BJ (cell line): ENCODE measurements around the gene ASB7. TPM values are rescaled to one million over a fixed set of nuclear protein-coding genes. Genes with fewer than 3 reads are reported as not detected.

Experiments used
- CTCF ChIA-PET: fragments of 350-600 bp; formaldehyde crosslinking; extraction: SDS; loops from one replicate; lab custom pipeline; 2021; ENCODE audit warnings: antibody characterized with exemption, inconsistent platforms; lab: Yijun Ruan, JAX
- POLR2A ChIA-PET: fragments of 300-600 bp; sonication (Branson Sonifier 250); formaldehyde crosslinking; extraction: SDS; loops from one replicate; lab custom pipeline; 2021; ENCODE audit warnings: antibody characterized with exemption; lab: Charles Lee
- DNase-seq: peaks from one replicate; pipeline ENCODE4 v3.0.0-alpha.2; 2011; ENCODE audit warnings: low read depth
- H3K27me3 ChIP-seq: 2 replicates; pipeline ENCODE4 v1.6.0; 2011; ENCODE audit warnings: low read length; ENCODE audit not compliant: control insufficient read depth, insufficient read depth
- H3K36me3 ChIP-seq: 2 replicates; pipeline ENCODE4 v1.5.1; 2011; ENCODE audit warnings: low read length; ENCODE audit not compliant: control insufficient read depth, insufficient read depth
- H3K4me3 ChIP-seq: 2 replicates; pipeline ENCODE4 v1.5.1; 2011; ENCODE audit warnings: low read depth, mild to moderate bottlenecking, control low read depth, low read length
- CTCF ChIP-seq: IDR thresholded peaks from 2 replicates; pipeline ENCODE4 v1.5.1; 2011; ENCODE audit warnings: low read depth, mild to moderate bottlenecking, control low read depth, inconsistent platforms, low read length, moderate library complexity; ENCODE audit not compliant: insufficient read depth
- polyA plus RNA-seq: library from polyadenylated mRNA; depleted of rRNA; stranded (reverse); fragments of >200 nt; gene quantifications from 2 replicates; pipeline ENCODE4 v1.2.3, GENCODE V29; 2011

Gene ASB7
- polyA plus RNA-seq, 1 experiment = 11.2 TPM

- DNase-seq = no peak
- Histone ChIP-seq H3K36me3 (peaks cover 2% of the 10 kb centered on the region; the same call in 1 of the 2 replicates), H3K4me3 (peak overlapping the region; percentile 93), H3K27me3 (no peaks in the 10 kb centered on the region)
- no peak for TF ChIP-seq CTCF
- CTCF ChIA-PET = interaction anchor here (1.0 to 1.3 kb wide), 2 partner anchors 29 to 252 kb away, joined by 3 to 4 read pairs; no protein-coding TSS in a partner anchor
- POLR2A ChIA-PET = no interaction called here
These were observed 749 bp upstream of the ASB7 start for GRCh38 chr15:100601617-100602063.

GRCh38 chr15:100602823-100603393 lies 519 bp downstream of the ASB7 start:
- ChIA-PET POLR2A (interaction anchor here (0.6 kb wide), 1 partner anchor 433 kb away, joined by 3 read pairs; no protein-coding TSS in a partner anchor), CTCF (interaction anchor here (1.5 kb wide), 1 partner anchor 9 kb away, joined by 4 read pairs; no protein-coding TSS in a partner anchor)
- no peak for DNase-seq

GRCh38 chr15:100612539-100612938 lies 10.2 kb downstream of the ASB7 start:
- CTCF ChIA-PET = interaction anchor here (1.4 kb wide), 1 partner anchor 10 kb away, joined by 4 read pairs; the partner anchor contains the start of genes ASB7 and LINS1
- POLR2A ChIA-PET = no interaction called here
- Histone ChIP-seq H3K4me3 (no peak overlapping the region), H3K36me3 (peaks cover 6% of the 10 kb centered on the region), H3K27me3 (no peaks in the 10 kb centered on the region)
- no peak for DNase-seq
- TF ChIP-seq CTCF = no peak

More at GRCh38 chr15:100602823-100603393, 519 bp downstream of the ASB7 start:
- Histone ChIP-seq H3K4me3 (peak overlapping the region; percentile 69), H3K36me3 (peaks cover 2% of the 10 kb centered on the region; the same call in 1 of the 2 replicates), H3K27me3 (no peaks in the 10 kb centered on the region)
- TF ChIP-seq CTCF = no peak

- ChIA-PET POLR2A (no interaction called here), CTCF (no interaction called here)
- Histone ChIP-seq H3K27me3 (no peaks in the 10 kb centered on the region), H3K4me3 (no peak overlapping the region), H3K36me3 (peaks cover 6% of the 10 kb centered on the region)
- no peak for TF ChIP-seq CTCF
- no peak for DNase-seq
These were observed 10.8 kb downstream of the ASB7 start for GRCh38 chr15:100613208-100613607.

- H3K4me3 ChIP-seq = no peak overlapping the region
- ChIA-PET POLR2A (no interaction called here), CTCF (interaction anchor here (0.9 kb wide), 1 partner anchor 16 kb away, joined by 4 read pairs; no protein-coding TSS in a partner anchor)
- H3K27me3 ChIP-seq = no peaks in the 10 kb centered on the region
- peaks cover 6% of the 10 kb centered on the region for H3K36me3 ChIP-seq
- no peak for TF ChIP-seq CTCF
- no peak for DNase-seq
These were observed 11.9 kb downstream of the ASB7 start for GRCh38 chr15:100614336-100614735.
